ENCODE measurements around the gene DDX41. TPM values are rescaled to one million over a fixed set of nuclear protein-coding genes. Genes with fewer than 3 reads are reported as not detected.
A peak's percentile ranks its signal among the peaks of the same experiment; 100 is the strongest.

Gene DDX41
- total and polyA plus RNA-seq, 2 of the 13 experiments (the other 11 are each of a cell fraction or from before 2014, with no cell fraction given), result 62.8 to 105 TPM

DNA sequence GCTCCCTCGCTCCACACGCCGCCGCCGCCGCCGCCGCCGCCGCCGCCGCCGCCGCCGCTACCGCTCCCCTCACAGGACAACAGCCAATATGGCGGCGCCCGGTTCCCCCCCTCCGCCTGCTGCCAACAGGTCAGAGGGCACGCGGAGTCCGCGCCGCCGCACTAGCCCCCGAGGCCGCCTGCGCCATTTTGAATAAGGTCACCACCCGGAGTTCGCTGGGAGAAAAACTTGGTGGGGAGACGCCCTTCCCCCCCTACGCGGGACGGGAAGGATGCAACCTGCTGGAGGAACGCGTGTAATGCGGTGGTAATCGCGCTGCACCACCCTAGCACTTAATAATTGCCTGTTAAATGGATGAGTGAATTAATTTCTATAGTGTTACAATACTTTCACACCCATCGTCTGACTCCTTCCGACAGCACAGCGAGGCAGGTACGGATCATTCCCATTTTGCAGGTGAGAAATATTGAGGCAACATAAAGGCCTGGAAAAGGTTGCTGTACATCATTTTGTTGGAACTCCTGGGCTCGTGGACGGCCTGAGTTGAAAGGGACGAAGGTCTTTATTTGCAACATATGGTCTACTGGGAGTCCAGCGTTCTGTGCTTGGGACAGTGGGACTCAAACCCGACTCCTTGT is 37.8 kb upstream of the DDX41 start, which contains the start of gene FAM193B (continued):
- TF ChIP-seq, protein P1, sequence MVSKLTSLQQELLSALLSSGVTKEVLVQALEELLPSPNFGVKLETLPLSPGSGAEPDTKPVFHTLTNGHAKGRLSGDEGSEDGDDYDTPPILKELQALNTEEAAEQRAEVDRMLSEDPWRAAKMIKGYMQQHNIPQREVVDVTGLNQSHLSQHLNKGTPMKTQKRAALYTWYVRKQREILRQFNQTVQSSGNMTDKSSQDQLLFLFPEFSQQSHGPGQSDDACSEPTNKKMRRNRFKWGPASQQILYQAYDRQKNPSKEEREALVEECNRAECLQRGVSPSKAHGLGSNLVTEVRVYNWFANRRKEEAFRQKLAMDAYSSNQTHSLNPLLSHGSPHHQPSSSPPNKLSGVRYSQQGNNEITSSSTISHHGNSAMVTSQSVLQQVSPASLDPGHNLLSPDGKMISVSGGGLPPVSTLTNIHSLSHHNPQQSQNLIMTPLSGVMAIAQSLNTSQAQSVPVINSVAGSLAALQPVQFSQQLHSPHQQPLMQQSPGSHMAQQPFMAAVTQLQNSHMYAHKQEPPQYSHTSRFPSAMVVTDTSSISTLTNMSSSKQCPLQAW (CRISPR knock-in tag; IDR thresholded peaks at IDR 0.05), result peak; percentile 24; the same call in 1 of the 2 replicates
- TF ChIP-seq, protein P2, sequence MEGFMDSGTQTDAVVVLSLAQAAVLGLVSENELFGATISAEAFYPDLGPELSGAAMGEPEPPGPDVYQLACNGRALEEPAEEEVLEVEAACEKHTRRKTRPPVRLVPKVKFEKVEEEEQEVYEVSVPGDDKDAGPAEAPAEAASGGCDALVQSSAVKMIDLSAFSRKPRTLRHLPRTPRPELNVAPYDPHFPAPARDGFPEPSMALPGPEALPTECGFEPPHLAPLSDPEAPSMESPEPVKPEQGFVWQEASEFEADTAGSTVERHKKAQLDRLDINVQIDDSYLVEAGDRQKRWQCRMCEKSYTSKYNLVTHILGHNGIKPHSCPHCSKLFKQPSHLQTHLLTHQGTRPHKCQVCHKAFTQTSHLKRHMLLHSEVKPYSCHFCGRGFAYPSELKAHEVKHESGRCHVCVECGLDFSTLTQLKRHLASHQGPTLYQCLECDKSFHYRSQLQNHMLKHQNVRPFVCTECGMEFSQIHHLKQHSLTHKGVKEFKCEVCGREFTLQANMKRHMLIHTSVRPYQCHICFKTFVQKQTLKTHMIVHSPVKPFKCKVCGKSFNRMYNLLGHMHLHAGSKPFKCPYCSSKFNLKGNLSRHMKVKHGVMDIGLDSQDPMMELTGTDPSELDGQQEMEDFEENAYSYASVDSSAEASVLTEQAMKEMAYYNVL (CRISPR knock-in tag; IDR thresholded peaks at IDR 0.05; ENCODE audit: borderline replicate concordance), result no peak
- TF ChIP-seq, protein P3, sequence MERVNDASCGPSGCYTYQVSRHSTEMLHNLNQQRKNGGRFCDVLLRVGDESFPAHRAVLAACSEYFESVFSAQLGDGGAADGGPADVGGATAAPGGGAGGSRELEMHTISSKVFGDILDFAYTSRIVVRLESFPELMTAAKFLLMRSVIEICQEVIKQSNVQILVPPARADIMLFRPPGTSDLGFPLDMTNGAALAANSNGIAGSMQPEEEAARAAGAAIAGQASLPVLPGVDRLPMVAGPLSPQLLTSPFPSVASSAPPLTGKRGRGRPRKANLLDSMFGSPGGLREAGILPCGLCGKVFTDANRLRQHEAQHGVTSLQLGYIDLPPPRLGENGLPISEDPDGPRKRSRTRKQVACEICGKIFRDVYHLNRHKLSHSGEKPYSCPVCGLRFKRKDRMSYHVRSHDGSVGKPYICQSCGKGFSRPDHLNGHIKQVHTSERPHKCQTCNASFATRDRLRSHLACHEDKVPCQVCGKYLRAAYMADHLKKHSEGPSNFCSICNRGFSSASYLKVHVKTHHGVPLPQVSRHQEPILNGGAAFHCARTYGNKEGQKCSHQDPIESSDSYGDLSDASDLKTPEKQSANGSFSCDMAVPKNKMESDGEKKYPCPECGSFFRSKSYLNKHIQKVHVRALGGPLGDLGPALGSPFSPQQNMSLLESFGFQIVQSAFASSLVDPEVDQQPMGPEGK (CRISPR knock-in tag; IDR thresholded peaks at IDR 0.05), result peak; percentile 93
- TF ChIP-seq, protein P4, sequence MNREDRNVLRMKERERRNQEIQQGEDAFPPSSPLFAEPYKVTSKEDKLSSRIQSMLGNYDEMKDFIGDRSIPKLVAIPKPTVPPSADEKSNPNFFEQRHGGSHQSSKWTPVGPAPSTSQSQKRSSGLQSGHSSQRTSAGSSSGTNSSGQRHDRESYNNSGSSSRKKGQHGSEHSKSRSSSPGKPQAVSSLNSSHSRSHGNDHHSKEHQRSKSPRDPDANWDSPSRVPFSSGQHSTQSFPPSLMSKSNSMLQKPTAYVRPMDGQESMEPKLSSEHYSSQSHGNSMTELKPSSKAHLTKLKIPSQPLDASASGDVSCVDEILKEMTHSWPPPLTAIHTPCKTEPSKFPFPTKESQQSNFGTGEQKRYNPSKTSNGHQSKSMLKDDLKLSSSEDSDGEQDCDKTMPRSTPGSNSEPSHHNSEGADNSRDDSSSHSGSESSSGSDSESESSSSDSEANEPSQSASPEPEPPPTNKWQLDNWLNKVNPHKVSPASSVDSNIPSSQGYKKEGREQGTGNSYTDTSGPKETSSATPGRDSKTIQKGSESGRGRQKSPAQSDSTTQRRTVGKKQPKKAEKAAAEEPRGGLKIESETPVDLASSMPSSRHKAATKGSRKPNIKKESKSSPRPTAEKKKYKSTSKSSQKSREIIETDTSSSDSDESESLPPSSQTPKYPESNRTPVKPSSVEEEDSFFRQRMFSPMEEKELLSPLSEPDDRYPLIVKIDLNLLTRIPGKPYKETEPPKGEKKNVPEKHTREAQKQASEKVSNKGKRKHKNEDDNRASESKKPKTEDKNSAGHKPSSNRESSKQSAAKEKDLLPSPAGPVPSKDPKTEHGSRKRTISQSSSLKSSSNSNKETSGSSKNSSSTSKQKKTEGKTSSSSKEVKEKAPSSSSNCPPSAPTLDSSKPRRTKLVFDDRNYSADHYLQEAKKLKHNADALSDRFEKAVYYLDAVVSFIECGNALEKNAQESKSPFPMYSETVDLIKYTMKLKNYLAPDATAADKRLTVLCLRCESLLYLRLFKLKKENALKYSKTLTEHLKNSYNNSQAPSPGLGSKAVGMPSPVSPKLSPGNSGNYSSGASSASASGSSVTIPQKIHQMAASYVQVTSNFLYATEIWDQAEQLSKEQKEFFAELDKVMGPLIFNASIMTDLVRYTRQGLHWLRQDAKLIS (CRISPR knock-in tag; IDR thresholded peaks at IDR 0.05), result no peak
- TF ChIP-seq CCDC6 (CRISPR knock-in tag; IDR thresholded peaks at IDR 0.05) (no peak), TMF1 (CRISPR knock-in tag; IDR thresholded peaks at IDR 0.05; ENCODE audit: low read depth) (no peak), ARNT2 (CRISPR knock-in tag; IDR thresholded peaks at IDR 0.05; ENCODE audit: low read depth) (no peak), ADNP (CRISPR knock-in tag; IDR thresholded peaks at IDR 0.05) (peak; percentile 79; the same call in 1 of the 2 replicates), ZNF446 (CRISPR knock-in tag; IDR thresholded peaks at IDR 0.05) (no peak), ZNF33B (CRISPR knock-in tag; IDR thresholded peaks at IDR 0.05) (0 out of 2 replicates have a peak, but pooled peaks have one; percentile 32), NR2C2 (CRISPR knock-in tag; IDR thresholded peaks at IDR 0.05; ENCODE audit: borderline replicate concordance) (peak; percentile 99)
- TF ChIP-seq, protein P5, sequence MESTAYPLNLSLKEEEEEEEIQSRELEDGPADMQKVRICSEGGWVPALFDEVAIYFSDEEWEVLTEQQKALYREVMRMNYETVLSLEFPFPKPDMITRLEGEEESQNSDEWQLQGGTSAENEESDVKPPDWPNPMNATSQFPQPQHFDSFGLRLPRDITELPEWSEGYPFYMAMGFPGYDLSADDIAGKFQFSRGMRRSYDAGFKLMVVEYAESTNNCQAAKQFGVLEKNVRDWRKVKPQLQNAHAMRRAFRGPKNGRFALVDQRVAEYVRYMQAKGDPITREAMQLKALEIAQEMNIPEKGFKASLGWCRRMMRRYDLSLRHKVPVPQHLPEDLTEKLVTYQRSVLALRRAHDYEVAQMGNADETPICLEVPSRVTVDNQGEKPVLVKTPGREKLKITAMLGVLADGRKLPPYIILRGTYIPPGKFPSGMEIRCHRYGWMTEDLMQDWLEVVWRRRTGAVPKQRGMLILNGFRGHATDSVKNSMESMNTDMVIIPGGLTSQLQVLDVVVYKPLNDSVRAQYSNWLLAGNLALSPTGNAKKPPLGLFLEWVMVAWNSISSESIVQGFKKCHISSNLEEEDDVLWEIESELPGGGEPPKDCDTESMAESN (CRISPR knock-in tag; conservative IDR thresholded peaks at IDR 0.05), result peak; percentile 68; the same call in 1 of the 2 replicates
- TF ChIP-seq, protein P6, sequence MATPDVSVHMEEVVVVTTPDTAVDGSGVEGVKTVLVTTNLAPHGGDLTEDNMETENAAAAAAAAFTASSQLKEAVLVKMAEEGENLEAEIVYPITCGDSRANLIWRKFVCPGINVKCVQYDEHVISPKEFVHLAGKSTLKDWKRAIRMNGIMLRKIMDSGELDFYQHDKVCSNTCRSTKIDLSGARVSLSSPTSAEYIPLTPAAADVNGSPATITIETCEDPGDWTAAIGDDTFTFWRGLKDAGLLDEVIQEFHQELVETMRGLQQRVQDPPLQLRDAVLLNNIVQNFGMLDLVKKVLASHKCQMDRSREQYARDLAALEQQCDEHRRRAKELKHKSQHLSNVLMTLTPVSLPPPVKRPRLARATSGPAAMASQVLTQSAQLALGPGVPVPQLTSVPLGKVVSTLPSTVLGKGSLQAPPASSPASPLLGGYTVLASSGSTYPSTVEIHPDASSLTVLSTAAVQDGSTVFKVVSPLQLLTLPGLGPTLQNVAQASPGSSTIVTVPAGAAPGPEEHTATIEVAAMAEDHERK (CRISPR knock-in tag; IDR thresholded peaks at IDR 0.05; ENCODE audit: low read depth), result 0 out of 2 replicates have a peak, but pooled peaks have one; percentile 53
- TF ChIP-seq, protein P7, sequence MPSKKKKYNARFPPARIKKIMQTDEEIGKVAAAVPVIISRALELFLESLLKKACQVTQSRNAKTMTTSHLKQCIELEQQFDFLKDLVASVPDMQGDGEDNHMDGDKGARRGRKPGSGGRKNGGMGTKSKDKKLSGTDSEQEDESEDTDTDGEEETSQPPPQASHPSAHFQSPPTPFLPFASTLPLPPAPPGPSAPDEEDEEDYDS (CRISPR knock-in tag; IDR thresholded peaks at IDR 0.05), result peak; percentile 67

All from HepG2 (cell line).